ENCODE measurements around the gene SLC12A7. TPM values are rescaled to one million over a fixed set of nuclear protein-coding genes. Genes with fewer than 3 reads are reported as not detected.

SLC12A7 gene
- total RNA-seq, 4 donors from 2014 or later, result 87.2 to 182 (median 116) TPM

DNA sequence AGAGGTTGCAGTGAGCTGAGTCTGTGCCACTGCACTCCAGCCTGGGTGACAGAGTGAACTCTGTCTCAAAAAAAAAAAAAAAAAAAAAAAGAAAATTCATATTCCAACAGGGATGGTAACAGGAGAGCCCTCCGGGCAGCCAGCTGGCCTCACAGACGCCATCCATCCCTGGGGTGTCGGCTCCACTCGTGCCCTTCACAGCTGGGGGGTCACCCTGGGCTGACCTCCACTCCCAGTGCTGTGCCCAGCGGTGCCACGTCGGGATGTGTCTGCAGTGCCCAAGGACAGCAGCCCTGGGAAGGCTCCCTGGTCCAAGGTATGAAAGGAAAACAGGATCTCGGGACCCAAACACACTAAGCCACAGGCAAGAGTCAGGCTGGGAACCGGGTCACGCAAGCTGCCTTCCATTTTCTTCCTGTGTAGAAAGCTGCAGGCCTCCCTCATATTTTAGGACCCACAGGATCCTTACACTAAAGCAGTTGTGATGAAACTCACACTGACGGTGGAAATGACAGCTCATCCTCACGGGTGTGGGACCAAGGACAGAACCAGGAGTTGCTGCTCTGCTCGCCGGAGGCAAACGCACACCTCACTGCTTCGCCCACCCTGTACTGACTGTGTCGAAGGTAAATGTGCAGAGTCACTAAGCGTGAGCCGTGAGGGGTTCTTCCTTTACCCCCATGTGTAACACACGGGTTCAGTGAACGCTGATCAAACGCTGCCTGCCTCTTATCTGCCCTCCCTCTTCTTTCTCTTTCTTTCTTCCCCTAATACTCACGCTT, 5.3 kb downstream of the SLC12A7 start:
- DNase-seq, result no peak
- H3K4me3 ChIP-seq, result peak overlapping the region in 2 of 4 donors; percentile 45 to 97
- H3K27ac ChIP-seq, result peak overlapping the region; percentile 80 to 96 (median 92)
- peaks cover 15 to 90% (median 25%) of the 10 kb centered on the region in 4 donors for H3K4me1 ChIP-seq
- TF ChIP-seq, protein P1, sequence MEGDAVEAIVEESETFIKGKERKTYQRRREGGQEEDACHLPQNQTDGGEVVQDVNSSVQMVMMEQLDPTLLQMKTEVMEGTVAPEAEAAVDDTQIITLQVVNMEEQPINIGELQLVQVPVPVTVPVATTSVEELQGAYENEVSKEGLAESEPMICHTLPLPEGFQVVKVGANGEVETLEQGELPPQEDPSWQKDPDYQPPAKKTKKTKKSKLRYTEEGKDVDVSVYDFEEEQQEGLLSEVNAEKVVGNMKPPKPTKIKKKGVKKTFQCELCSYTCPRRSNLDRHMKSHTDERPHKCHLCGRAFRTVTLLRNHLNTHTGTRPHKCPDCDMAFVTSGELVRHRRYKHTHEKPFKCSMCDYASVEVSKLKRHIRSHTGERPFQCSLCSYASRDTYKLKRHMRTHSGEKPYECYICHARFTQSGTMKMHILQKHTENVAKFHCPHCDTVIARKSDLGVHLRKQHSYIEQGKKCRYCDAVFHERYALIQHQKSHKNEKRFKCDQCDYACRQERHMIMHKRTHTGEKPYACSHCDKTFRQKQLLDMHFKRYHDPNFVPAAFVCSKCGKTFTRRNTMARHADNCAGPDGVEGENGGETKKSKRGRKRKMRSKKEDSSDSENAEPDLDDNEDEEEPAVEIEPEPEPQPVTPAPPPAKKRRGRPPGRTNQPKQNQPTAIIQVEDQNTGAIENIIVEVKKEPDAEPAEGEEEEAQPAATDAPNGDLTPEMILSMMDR (IDR thresholded peaks at IDR 0.05), result no peak
- TF ChIP-seq POLR2A (IDR thresholded peaks at IDR 0.05), result no peak
- no peaks in the 10 kb centered on the region for H3K9me3 ChIP-seq
- H3K27me3 ChIP-seq, result no peaks in the 10 kb centered on the region
- no peaks in the 10 kb centered on the region for H3K36me3 ChIP-seq

- no peaks in the 10 kb centered on the region for H3K27me3 ChIP-seq
- no peaks in the 10 kb centered on the region for H3K36me3 ChIP-seq
- H3K4me1 ChIP-seq, result peaks cover 15 to 99% (median 21%) of the 10 kb centered on the region in 4 donors
- TF ChIP-seq POLR2A (IDR thresholded peaks at IDR 0.05), result peak in 1 of 2 donors; percentile 44
- TF ChIP-seq, protein P1 (IDR thresholded peaks at IDR 0.05), result peak in 1 of 6 experiments; percentile 7
- no peaks in the 10 kb centered on the region for H3K9me3 ChIP-seq
- peak in 2 of 3 donors; percentile 88 to 90 for DNase-seq
- peak overlapping the region in 2 of 4 donors; percentile 45 to 97 for H3K4me3 ChIP-seq
- peak overlapping the region; percentile 80 to 96 (median 92) for H3K27ac ChIP-seq
Measured at GRCh38 chr5:1105350-1106265, 6.3 kb downstream of the SLC12A7 start.

GRCh38 chr5:1104327-1105006, 7.4 kb downstream of the SLC12A7 start:
- peak in 1 of 3 donors; percentile 59 for DNase-seq
- TF ChIP-seq, protein P1 (IDR thresholded peaks at IDR 0.05), result no peak
- no peak for TF ChIP-seq POLR2A (IDR thresholded peaks at IDR 0.05)
- H3K4me1 ChIP-seq, result peaks cover 11 to 100% (median 20%) of the 10 kb centered on the region in 4 donors
- peak overlapping the region; percentile 80 to 96 (median 92) for H3K27ac ChIP-seq
- no peaks in the 10 kb centered on the region for H3K27me3 ChIP-seq
- peak overlapping the region in 3 of 4 donors; percentile 2 to 42 (median 37) for H3K4me3 ChIP-seq
- no peaks in the 10 kb centered on the region for H3K36me3 ChIP-seq
- no peaks in the 10 kb centered on the region for H3K9me3 ChIP-seq

GRCh38 chr5:1103505-1104326, 8.1 kb downstream of the SLC12A7 start:
- Histone ChIP-seq H3K27ac (peak overlapping the region; percentile 80 to 96 (median 92)), H3K4me3 (peak overlapping the region in 3 of 4 donors; percentile 2 to 42 (median 37)), H3K27me3 (no peaks in the 10 kb centered on the region), H3K4me1 (peaks cover 10 to 100% (median 17%) of the 10 kb centered on the region in 4 donors), H3K36me3 (no peaks in the 10 kb centered on the region), H3K9me3 (no peaks in the 10 kb centered on the region)
- DNase-seq, result peak; percentile 46 to 86 (median 85)
- TF ChIP-seq, protein P1 (IDR thresholded peaks at IDR 0.05), result no peak
- TF ChIP-seq POLR2A (IDR thresholded peaks at IDR 0.05), result no peak
